Fibroblast of mammary gland (primary cell): ENCODE measurements around the gene PERM1.

Experiments used
- DNase-seq: peaks from one replicate; pipeline ENCODE4 v3.0.0-alpha.2; 2010; ENCODE audit warnings: low read depth
- H3K4me3 ChIP-seq: 2 replicates; pipeline ENCODE4 v1.5.1; 2011; ENCODE audit warnings: low read depth, mild to moderate bottlenecking, low read length, moderate library complexity; ENCODE audit not compliant: control insufficient read depth
- CTCF ChIP-seq: conservative IDR thresholded peaks from 2 replicates; pipeline ENCODE4 v1.5.1; 2011; ENCODE audit warnings: low read depth, low read length, inconsistent platforms; ENCODE audit not compliant: control insufficient read depth, insufficient read depth

Gene PERM1

GRCh38 chr1:953524-954320, 28.2 kb downstream of the PERM1 start:
- H3K4me3 ChIP-seq, result no peak overlapping the region

GRCh38 chr1:952603-953002, 29.3 kb downstream of the PERM1 start:
- H3K4me3 ChIP-seq, result no peak overlapping the region

More at GRCh38 chr1:953524-954320, 28.2 kb downstream of the PERM1 start:
- no peak for DNase-seq
- no peak for TF ChIP-seq CTCF

GRCh38 chr1:952201-952600, 29.7 kb downstream of the PERM1 start:
- TF ChIP-seq CTCF, result no peak
- no peak overlapping the region for H3K4me3 ChIP-seq
- DNase-seq, result no peak

More at GRCh38 chr1:952603-953002, 29.3 kb downstream of the PERM1 start:
- no peak for TF ChIP-seq CTCF
- DNase-seq, result no peak

GRCh38 chr1:951364-951763, 30.5 kb downstream of the PERM1 start:
- peak; percentile 38 for TF ChIP-seq CTCF
- peak; percentile 33 for DNase-seq
- H3K4me3 ChIP-seq, result no peak overlapping the region

GRCh38 chr1:950881-951280, 31.0 kb downstream of the PERM1 start:
- no peak for TF ChIP-seq CTCF
- no peak overlapping the region for H3K4me3 ChIP-seq
- no peak for DNase-seq

- no peak overlapping the region for H3K4me3 ChIP-seq
- DNase-seq, result no peak
- no peak for TF ChIP-seq CTCF
These were observed 31.6 kb downstream of the PERM1 start for GRCh38 chr1:950268-950667.
